H1 (cell line): Measurements from ENCODE around the gene CUX1. TPM values are rescaled to one million over a fixed set of nuclear protein-coding genes. Genes with fewer than 3 reads are reported as not detected.

Source experiments
- SP1 ChIP-seq: IDR thresholded peaks from 2 replicates; pipeline ENCODE4 v1.6.1; 2011; ENCODE audit warnings: low read depth, low read length
- SRF ChIP-seq: IDR thresholded peaks from 2 replicates; pipeline ENCODE4 v1.6.1; 2011; ENCODE audit warnings: mild to moderate bottlenecking, low read depth, low read length, moderate library complexity
- SUZ12 ChIP-seq: fragments of 200-600 bp; sonication (generic); IDR thresholded peaks from 2 replicates; pipeline ENCODE4 v1.6.1; 2012; ENCODE audit warnings: mild to moderate bottlenecking, inconsistent platforms, low read length, moderate library complexity, mixed read lengths
- polyA plus RNA-seq, 7 experiments: library from polyadenylated mRNA; depleted of rRNA in 3 of 7; stranded (reverse) in 5 of 7; unstranded in 2 of 7; fragments of >200 nt in 5 of 7; fragments of 200-250 nt in 2 of 7; gene quantifications; 1 replicate in 5 of 7; 2 replicates in 1 of 7; 4 replicates in 1 of 7; pipeline versions ENCODE4 v1.2.1 to v1.2.3, GENCODE V29; 2011 to 2013; ENCODE audit warnings: missing spikeins in 2 of 7, mixed read lengths in 2 of 7
- total RNA-seq: library from RNA; stranded (reverse); fragmentation: NEBNext Ultra II Directional; extraction: Animal tissue kit (Norgen Biotek cat#: 25700); gene quantifications from 2 replicates; pipeline ENCODE4 v1.2.1, GENCODE V29; 2021
- TF ChIP-seq, protein P1 (sequence below), 3 experiments: IDR thresholded peaks; 1 replicate in 2 of 3; 2 replicates in 1 of 3; pipeline versions ENCODE4 v1.5.1 to v1.6.1; 2011; ENCODE audit warnings: low read length in 3 of 3, mild to moderate bottlenecking in 3 of 3, inconsistent platforms in 2 of 3, low read depth in 1 of 3, moderate library complexity in 1 of 3; ENCODE audit not compliant: insufficient read depth in 1 of 3; ENCODE audit errors: control extremely low read depth in 1 of 3
- TF ChIP-seq, protein P2 (sequence below): IDR thresholded peaks from 2 replicates; pipeline ENCODE4 v1.6.1; 2012; ENCODE audit warnings: inconsistent platforms

The CUX1 gene
- total and polyA plus RNA-seq, 2 of the 8 experiments (the other 6 are each of a cell fraction or from before 2014, with no cell fraction given) = 21.6 to 65.9 TPM

DNA sequence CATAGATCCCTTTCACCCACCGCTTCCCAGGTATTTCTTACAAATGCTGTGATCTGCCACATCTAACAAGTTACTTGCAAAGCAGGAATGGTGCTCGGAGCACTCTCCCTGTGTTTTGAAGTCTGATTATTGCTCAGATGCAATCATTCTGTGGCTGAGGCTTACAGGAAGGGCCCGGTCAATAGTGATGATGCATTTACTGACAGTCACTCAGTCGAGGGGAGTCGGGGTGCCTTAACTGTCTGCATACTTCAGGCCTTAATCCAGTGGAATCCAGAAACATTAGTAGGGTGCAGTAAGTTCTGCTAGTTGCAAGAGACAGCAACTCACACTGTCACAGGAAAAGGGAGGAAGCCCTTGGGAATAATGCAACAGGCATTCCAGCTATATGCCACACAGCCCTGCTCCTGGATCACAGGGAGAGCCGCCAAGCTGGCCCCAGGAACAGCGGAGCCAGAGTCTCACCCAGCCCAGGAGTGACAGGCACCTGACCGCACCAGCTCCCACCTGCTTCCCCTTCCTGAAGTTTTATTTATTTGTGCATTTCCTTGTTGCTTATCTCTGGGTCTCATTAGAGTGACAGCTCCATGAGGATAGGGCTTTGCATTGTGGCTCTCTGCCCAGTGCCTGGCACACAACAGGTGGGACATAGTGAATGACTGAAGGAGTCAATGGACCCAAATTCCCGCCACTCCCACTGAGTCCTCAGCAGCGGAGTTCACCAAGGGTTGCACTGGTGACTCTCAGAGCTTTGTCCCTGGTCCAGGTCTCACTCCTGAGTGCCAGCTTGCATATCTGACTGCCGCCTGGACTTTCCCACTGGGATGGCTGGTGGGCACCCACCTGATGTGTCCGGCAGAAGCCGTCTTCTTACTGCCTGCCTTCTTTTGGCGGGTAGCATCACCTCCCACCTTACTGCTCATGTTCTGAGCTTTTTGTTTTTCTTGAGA is 256.8 kb downstream of the CUX1 start (continued):
- TF ChIP-seq, protein P1, sequence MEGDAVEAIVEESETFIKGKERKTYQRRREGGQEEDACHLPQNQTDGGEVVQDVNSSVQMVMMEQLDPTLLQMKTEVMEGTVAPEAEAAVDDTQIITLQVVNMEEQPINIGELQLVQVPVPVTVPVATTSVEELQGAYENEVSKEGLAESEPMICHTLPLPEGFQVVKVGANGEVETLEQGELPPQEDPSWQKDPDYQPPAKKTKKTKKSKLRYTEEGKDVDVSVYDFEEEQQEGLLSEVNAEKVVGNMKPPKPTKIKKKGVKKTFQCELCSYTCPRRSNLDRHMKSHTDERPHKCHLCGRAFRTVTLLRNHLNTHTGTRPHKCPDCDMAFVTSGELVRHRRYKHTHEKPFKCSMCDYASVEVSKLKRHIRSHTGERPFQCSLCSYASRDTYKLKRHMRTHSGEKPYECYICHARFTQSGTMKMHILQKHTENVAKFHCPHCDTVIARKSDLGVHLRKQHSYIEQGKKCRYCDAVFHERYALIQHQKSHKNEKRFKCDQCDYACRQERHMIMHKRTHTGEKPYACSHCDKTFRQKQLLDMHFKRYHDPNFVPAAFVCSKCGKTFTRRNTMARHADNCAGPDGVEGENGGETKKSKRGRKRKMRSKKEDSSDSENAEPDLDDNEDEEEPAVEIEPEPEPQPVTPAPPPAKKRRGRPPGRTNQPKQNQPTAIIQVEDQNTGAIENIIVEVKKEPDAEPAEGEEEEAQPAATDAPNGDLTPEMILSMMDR (IDR thresholded peaks at IDR 0.05; ENCODE audit: control extremely low read depth in 1 of 3, insufficient read depth in 1 of 3, low read depth in 1 of 3, low read length in 3 of 3) = no peak
- TF ChIP-seq SUZ12 (no peak), SP1 (no peak), SRF (no peak)
- TF ChIP-seq, protein P2, sequence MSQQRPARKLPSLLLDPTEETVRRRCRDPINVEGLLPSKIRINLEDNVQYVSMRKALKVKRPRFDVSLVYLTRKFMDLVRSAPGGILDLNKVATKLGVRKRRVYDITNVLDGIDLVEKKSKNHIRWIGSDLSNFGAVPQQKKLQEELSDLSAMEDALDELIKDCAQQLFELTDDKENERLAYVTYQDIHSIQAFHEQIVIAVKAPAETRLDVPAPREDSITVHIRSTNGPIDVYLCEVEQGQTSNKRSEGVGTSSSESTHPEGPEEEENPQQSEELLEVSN = no peak
